GM23338 (cell line): ENCODE results near the gene CNTNAP2. TPM values are rescaled to one million over a fixed set of nuclear protein-coding genes. Genes with fewer than 3 reads are reported as not detected.

Source experiments
- ATAC-seq: fragments of 200-7000 bp; cut with Tn5 transposase; 3 replicates; pipeline ENCODE4 v1.9.1; 2020
- DNase-seq: peaks from one replicate; pipeline ENCODE4 v3.0.0-alpha.2; 2015; ENCODE audit warnings: low spot score
- H2AFZ ChIP-seq: fragments of 200-600 bp; sonication (generic); 2 replicates; pipeline ENCODE4 v1.8.0; 2016; ENCODE audit warnings: antibody characterized with exemption, mild to moderate bottlenecking, moderate library complexity
- H3F3A ChIP-seq: fragments of 200-600 bp; sonication (generic); replicated peaks from 2 replicates; pipeline ENCODE4 v1.8.0; 2017; ENCODE audit warnings: antibody characterized with exemption, mixed run types, low read depth
- H3K27ac ChIP-seq: fragments of 200-600 bp; sonication (generic); 2 replicates; pipeline ENCODE4 v1.6.1; 2016; ENCODE audit warnings: low read depth
- H3K27me3 ChIP-seq: fragments of 200-600 bp; sonication (generic); 2 replicates; pipeline ENCODE4 v1.8.0; 2016; ENCODE audit warnings: mild to moderate bottlenecking, mixed run types, moderate library complexity; ENCODE audit not compliant: insufficient read depth
- H3K36me3 ChIP-seq: fragments of 200-600 bp; sonication (generic); 2 replicates; pipeline ENCODE4 v1.8.0; 2016; ENCODE audit warnings: mild to moderate bottlenecking; ENCODE audit not compliant: insufficient read depth
- H3K4me1 ChIP-seq: fragments of 200-600 bp; sonication (generic); 2 replicates; pipeline ENCODE4 v1.8.0; 2016; ENCODE audit warnings: mild to moderate bottlenecking, moderate library complexity; ENCODE audit not compliant: insufficient read depth
- H3K4me2 ChIP-seq: fragments of 200-600 bp; sonication (generic); 2 replicates; pipeline ENCODE4 v1.7.1; 2017; ENCODE audit warnings: mixed run types
- H3K4me3 ChIP-seq: fragments of 200-600 bp; sonication (generic); 2 replicates; pipeline ENCODE4 v1.6.1; 2016; ENCODE audit warnings: mixed run types
- H3K79me2 ChIP-seq: fragments of 200-600 bp; sonication (generic); replicated peaks from 2 replicates; pipeline ENCODE4 v1.8.0; 2017; ENCODE audit warnings: mild to moderate bottlenecking; ENCODE audit not compliant: insufficient read depth
- H3K9me2 ChIP-seq: fragments of 200-600 bp; sonication (generic); 2 replicates; pipeline ENCODE4 v1.8.0; 2017; ENCODE audit not compliant: insufficient read depth
- H4K20me1 ChIP-seq: fragments of 200-600 bp; sonication (generic); replicated peaks from 2 replicates; pipeline ENCODE4 v1.8.0; 2017; ENCODE audit warnings: mild to moderate bottlenecking; ENCODE audit not compliant: insufficient read depth
- H3K27ac Mint-ChIP-seq: 2 replicates; pipeline ENCODE4 v1.8.0; 2020; ENCODE audit warnings: inconsistent platforms, mild to moderate bottlenecking, moderate library complexity, mixed read lengths
- H3K27me3 Mint-ChIP-seq: 3 replicates; pipeline ENCODE4 v1.8.0; 2022; ENCODE audit warnings: low read depth, mild to moderate bottlenecking, moderate library complexity, mixed read lengths, inconsistent platforms; ENCODE audit not compliant: insufficient read depth, poor library complexity
- H3K36me3 Mint-ChIP-seq: 3 replicates; pipeline ENCODE4 v1.8.0; 2021; ENCODE audit warnings: low read depth, mild to moderate bottlenecking, inconsistent platforms, moderate library complexity, mixed read lengths
- H3K4me1 Mint-ChIP-seq: 3 replicates; pipeline ENCODE4 v1.8.0; 2020; ENCODE audit warnings: mild to moderate bottlenecking, inconsistent platforms, mixed read lengths
- H3K4me3 Mint-ChIP-seq: 3 replicates; pipeline ENCODE4 v1.8.0; 2021; ENCODE audit warnings: moderate library complexity, mild to moderate bottlenecking, inconsistent platforms, mixed read lengths
- H3K9me3 Mint-ChIP-seq: 3 replicates; pipeline ENCODE4 v1.8.0; 2020; ENCODE audit warnings: moderate library complexity, mild to moderate bottlenecking, inconsistent platforms, mixed read lengths
- CREB1 ChIP-seq: fragments of 250-450 bp; sonication (Bioruptor Pico); IDR thresholded peaks from 2 replicates; pipeline ENCODE4 v1.5.0; 2020; ENCODE audit warnings: low read depth, mild to moderate bottlenecking, moderate library complexity
- EZH2 ChIP-seq: fragments of 200-600 bp; sonication (generic); IDR thresholded peaks from one replicate; pipeline ENCODE4 v1.8.0; 2017; ENCODE audit warnings: antibody characterized with exemption, mild to moderate bottlenecking, low read depth; ENCODE audit not compliant: unreplicated experiment
- EZH2phosphoT487 ChIP-seq: fragments of 200-600 bp; sonication (generic); IDR thresholded peaks from one replicate; pipeline ENCODE4 v1.8.1; 2018; ENCODE audit warnings: antibody characterized with exemption; ENCODE audit not compliant: unreplicated experiment
- JUNB ChIP-seq: IDR thresholded peaks from one replicate; pipeline ENCODE4 v1.6.1; 2016; ENCODE audit warnings: antibody characterized with exemption; ENCODE audit not compliant: unreplicated experiment
- POLR2AphosphoS5 ChIP-seq: IDR thresholded peaks from 2 replicates; pipeline ENCODE4 v1.6.1; 2016; ENCODE audit warnings: antibody characterized with exemption, low read depth
- STAT1 ChIP-seq: IDR thresholded peaks from one replicate; pipeline ENCODE4 v1.6.1; 2016; ENCODE audit warnings: antibody characterized with exemption; ENCODE audit not compliant: unreplicated experiment
- ZNF114 ChIP-seq: fragments of 250-450 bp; sonication (Bioruptor Pico); IDR thresholded peaks from 2 replicates; pipeline ENCODE4 v1.5.0; 2020; ENCODE audit warnings: mild to moderate bottlenecking, moderate library complexity
- ZNF331 ChIP-seq: fragments of 250-450 bp; sonication (Bioruptor Pico); IDR thresholded peaks from 2 replicates; pipeline ENCODE4 v1.5.0; 2020; ENCODE audit warnings: low read depth, mild to moderate bottlenecking, moderate library complexity
- polyA plus RNA-seq: library from polyadenylated mRNA; unstranded; fragments of >200 nt; fragmentation: Nextera tagmentation; extraction: Ambion mirVana; gene quantifications from 2 replicates; pipeline ENCODE4 v1.2.1, GENCODE V29; 2016
- total RNA-seq: library from RNA; depleted of rRNA; stranded (reverse); fragments of >200 nt; shearing (Covaris generic); gene quantifications from 2 replicates; pipeline ENCODE4 v1.2.3, GENCODE V29; 2014
- TF ChIP-seq, protein P1 (sequence below), 2 experiments: fragments of 200-600 bp in 1 of 2; sonication (generic) in 1 of 2; conservative IDR thresholded peaks; 2 replicates each; pipeline versions ENCODE4 v1.5.1 to v1.6.1; 2016 to 2017; ENCODE audit warnings: antibody characterized with exemption in 2 of 2, low read depth in 2 of 2, mild to moderate bottlenecking in 2 of 2, moderate library complexity in 1 of 2
- TF ChIP-seq, protein P2 (sequence below): fragments of 250-450 bp; sonication (Bioruptor Pico); IDR thresholded peaks from 2 replicates; pipeline ENCODE4 v1.5.0; 2020; ENCODE audit warnings: mild to moderate bottlenecking, moderate library complexity
- TF ChIP-seq, protein P3 (sequence below): IDR thresholded peaks from one replicate; pipeline ENCODE4 v1.6.1; 2018; ENCODE audit warnings: antibody characterized with exemption; ENCODE audit not compliant: unreplicated experiment
- TF ChIP-seq, protein P4 (sequence below): IDR thresholded peaks from 2 replicates; pipeline ENCODE4 v1.6.1; 2016; ENCODE audit warnings: antibody characterized with exemption

Gene CNTNAP2
- total and polyA plus RNA-seq, 2 experiments from 2014 or later = 38.2 to 61.3 TPM

GRCh38 chr7:146690987-146691386, 574.4 kb downstream of the CNTNAP2 start:
- no peak overlapping the region for H2AFZ ChIP-seq
- H3K4me1 ChIP-seq = no peaks in the 10 kb centered on the region
- no peaks in the 10 kb centered on the region for H3F3A ChIP-seq
- H3K79me2 ChIP-seq = no peaks in the 10 kb centered on the region
- DNase-seq (no peak), ATAC-seq (no peak)
- no peaks in the 10 kb centered on the region for H3K36me3 ChIP-seq
- no peaks in the 10 kb centered on the region for H4K20me1 ChIP-seq
- no peak overlapping the region for H3K4me3 ChIP-seq
- no peak overlapping the region for H3K4me3 Mint-ChIP-seq
- H3K27me3 Mint-ChIP-seq = no peaks in the 10 kb centered on the region
- no peak for TF ChIP-seq STAT1
- TF ChIP-seq EZH2phosphoT487 = no peak
- TF ChIP-seq, protein P1, sequence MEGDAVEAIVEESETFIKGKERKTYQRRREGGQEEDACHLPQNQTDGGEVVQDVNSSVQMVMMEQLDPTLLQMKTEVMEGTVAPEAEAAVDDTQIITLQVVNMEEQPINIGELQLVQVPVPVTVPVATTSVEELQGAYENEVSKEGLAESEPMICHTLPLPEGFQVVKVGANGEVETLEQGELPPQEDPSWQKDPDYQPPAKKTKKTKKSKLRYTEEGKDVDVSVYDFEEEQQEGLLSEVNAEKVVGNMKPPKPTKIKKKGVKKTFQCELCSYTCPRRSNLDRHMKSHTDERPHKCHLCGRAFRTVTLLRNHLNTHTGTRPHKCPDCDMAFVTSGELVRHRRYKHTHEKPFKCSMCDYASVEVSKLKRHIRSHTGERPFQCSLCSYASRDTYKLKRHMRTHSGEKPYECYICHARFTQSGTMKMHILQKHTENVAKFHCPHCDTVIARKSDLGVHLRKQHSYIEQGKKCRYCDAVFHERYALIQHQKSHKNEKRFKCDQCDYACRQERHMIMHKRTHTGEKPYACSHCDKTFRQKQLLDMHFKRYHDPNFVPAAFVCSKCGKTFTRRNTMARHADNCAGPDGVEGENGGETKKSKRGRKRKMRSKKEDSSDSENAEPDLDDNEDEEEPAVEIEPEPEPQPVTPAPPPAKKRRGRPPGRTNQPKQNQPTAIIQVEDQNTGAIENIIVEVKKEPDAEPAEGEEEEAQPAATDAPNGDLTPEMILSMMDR (conservative IDR thresholded peaks at IDR 0.05; ENCODE audit: low read depth in 2 of 2) = no peak
- no peak for TF ChIP-seq EZH2
- TF ChIP-seq, protein P2, sequence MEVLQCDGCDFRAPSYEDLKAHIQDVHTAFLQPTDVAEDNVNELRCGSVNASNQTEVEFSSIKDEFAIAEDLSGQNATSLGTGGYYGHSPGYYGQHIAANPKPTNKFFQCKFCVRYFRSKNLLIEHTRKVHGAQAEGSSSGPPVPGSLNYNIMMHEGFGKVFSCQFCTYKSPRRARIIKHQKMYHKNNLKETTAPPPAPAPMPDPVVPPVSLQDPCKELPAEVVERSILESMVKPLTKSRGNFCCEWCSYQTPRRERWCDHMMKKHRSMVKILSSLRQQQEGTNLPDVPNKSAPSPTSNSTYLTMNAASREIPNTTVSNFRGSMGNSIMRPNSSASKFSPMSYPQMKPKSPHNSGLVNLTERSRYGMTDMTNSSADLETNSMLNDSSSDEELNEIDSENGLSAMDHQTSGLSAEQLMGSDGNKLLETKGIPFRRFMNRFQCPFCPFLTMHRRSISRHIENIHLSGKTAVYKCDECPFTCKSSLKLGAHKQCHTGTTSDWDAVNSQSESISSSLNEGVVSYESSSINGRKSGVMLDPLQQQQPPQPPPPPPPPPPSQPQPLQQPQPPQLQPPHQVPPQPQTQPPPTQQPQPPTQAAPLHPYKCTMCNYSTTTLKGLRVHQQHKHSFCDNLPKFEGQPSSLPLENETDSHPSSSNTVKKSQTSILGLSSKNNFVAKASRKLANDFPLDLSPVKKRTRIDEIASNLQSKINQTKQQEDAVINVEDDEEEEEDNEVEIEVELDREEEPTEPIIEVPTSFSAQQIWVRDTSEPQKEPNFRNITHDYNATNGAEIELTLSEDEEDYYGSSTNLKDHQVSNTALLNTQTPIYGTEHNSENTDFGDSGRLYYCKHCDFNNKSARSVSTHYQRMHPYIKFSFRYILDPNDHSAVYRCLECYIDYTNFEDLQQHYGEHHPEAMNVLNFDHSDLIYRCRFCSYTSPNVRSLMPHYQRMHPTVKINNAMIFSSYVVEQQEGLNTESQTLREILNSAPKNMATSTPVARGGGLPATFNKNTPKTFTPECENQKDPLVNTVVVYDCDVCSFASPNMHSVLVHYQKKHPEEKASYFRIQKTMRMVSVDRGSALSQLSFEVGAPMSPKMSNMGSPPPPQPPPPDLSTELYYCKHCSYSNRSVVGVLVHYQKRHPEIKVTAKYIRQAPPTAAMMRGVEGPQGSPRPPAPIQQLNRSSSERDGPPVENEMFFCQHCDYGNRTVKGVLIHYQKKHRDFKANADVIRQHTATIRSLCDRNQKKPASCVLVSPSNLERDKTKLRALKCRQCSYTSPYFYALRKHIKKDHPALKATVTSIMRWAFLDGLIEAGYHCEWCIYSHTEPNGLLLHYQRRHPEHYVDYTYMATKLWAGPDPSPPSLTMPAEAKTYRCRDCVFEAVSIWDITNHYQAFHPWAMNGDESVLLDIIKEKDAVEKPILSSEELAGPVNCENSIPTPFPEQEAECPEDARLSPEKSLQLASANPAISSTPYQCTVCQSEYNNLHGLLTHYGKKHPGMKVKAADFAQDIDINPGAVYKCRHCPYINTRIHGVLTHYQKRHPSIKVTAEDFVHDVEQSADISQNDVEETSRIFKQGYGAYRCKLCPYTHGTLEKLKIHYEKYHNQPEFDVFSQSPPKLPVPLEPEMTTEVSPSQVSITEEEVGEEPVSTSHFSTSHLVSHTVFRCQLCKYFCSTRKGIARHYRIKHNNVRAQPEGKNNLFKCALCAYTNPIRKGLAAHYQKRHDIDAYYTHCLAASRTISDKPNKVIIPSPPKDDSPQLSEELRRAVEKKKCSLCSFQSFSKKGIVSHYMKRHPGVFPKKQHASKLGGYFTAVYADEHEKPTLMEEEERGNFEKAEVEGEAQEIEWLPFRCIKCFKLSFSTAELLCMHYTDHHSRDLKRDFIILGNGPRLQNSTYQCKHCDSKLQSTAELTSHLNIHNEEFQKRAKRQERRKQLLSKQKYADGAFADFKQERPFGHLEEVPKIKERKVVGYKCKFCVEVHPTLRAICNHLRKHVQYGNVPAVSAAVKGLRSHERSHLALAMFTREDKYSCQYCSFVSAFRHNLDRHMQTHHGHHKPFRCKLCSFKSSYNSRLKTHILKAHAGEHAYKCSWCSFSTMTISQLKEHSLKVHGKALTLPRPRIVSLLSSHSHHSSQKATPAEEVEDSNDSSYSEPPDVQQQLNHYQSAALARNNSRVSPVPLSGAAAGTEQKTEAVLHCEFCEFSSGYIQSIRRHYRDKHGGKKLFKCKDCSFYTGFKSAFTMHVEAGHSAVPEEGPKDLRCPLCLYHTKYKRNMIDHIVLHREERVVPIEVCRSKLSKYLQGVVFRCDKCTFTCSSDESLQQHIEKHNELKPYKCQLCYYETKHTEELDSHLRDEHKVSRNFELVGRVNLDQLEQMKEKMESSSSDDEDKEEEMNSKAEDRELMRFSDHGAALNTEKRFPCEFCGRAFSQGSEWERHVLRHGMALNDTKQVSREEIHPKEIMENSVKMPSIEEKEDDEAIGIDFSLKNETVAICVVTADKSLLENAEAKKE (CRISPR knock-in tag) = no peak
- no peak for TF ChIP-seq JUNB
- TF ChIP-seq CREB1 (CRISPR knock-in tag) = no peak
- no peak for TF ChIP-seq ZNF331 (CRISPR knock-in tag)
- TF ChIP-seq ZNF114 = no peak
- TF ChIP-seq, protein P3, sequence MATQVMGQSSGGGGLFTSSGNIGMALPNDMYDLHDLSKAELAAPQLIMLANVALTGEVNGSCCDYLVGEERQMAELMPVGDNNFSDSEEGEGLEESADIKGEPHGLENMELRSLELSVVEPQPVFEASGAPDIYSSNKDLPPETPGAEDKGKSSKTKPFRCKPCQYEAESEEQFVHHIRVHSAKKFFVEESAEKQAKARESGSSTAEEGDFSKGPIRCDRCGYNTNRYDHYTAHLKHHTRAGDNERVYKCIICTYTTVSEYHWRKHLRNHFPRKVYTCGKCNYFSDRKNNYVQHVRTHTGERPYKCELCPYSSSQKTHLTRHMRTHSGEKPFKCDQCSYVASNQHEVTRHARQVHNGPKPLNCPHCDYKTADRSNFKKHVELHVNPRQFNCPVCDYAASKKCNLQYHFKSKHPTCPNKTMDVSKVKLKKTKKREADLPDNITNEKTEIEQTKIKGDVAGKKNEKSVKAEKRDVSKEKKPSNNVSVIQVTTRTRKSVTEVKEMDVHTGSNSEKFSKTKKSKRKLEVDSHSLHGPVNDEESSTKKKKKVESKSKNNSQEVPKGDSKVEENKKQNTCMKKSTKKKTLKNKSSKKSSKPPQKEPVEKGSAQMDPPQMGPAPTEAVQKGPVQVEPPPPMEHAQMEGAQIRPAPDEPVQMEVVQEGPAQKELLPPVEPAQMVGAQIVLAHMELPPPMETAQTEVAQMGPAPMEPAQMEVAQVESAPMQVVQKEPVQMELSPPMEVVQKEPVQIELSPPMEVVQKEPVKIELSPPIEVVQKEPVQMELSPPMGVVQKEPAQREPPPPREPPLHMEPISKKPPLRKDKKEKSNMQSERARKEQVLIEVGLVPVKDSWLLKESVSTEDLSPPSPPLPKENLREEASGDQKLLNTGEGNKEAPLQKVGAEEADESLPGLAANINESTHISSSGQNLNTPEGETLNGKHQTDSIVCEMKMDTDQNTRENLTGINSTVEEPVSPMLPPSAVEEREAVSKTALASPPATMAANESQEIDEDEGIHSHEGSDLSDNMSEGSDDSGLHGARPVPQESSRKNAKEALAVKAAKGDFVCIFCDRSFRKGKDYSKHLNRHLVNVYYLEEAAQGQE = no peak
- TF ChIP-seq, protein P4, sequence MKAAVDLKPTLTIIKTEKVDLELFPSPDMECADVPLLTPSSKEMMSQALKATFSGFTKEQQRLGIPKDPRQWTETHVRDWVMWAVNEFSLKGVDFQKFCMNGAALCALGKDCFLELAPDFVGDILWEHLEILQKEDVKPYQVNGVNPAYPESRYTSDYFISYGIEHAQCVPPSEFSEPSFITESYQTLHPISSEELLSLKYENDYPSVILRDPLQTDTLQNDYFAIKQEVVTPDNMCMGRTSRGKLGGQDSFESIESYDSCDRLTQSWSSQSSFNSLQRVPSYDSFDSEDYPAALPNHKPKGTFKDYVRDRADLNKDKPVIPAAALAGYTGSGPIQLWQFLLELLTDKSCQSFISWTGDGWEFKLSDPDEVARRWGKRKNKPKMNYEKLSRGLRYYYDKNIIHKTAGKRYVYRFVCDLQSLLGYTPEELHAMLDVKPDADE = no peak
- TF ChIP-seq POLR2AphosphoS5 = no peak
- H3K4me2 ChIP-seq = no peak overlapping the region
- no peak overlapping the region for H3K27ac ChIP-seq
- no peak overlapping the region for H3K27ac Mint-ChIP-seq
- H3K9me2 ChIP-seq = no peaks in the 10 kb centered on the region; the same call in 1 of the 2 replicates
- no peaks in the 10 kb centered on the region for H3K36me3 Mint-ChIP-seq
- peaks cover 9% of the 10 kb centered on the region for H3K4me1 Mint-ChIP-seq
- no peaks in the 10 kb centered on the region; the same call in 2 of the 3 replicates for H3K9me3 Mint-ChIP-seq
- H3K27me3 ChIP-seq = no peaks in the 10 kb centered on the region
